ENCODE results near the gene SLC4A3.

The SLC4A3 gene

GRCh38 chr2:219614076-219614860, 13.2 kb upstream of the SLC4A3 start:
- DNase-seq, result no peak

GRCh38 chr2:219615036-219615435, 12.4 kb upstream of the SLC4A3 start:
- DNase-seq, result no peak

- DNase-seq, result no peak
These were observed 11.5 kb upstream of the SLC4A3 start for GRCh38 chr2:219615894-219616293.

- DNase-seq, result no peak
These were observed 10.9 kb upstream of the SLC4A3 start for GRCh38 chr2:219616550-219616949.

- DNase-seq, result no peak
These were observed 8.7 kb upstream of the SLC4A3 start for GRCh38 chr2:219618733-219619122.

- DNase-seq, result no peak
These were observed 8.2 kb upstream of the SLC4A3 start for GRCh38 chr2:219619235-219619634.

GRCh38 chr2:219620546-219620945, 6.9 kb upstream of the SLC4A3 start:
- no peak for DNase-seq

- DNase-seq, result no peak
These were observed 5.5 kb upstream of the SLC4A3 start for GRCh38 chr2:219621935-219622334.

- no peak for DNase-seq
These were observed 5.0 kb upstream of the SLC4A3 start for GRCh38 chr2:219622472-219622871.

GRCh38 chr2:219624565-219624964, 2.9 kb upstream of the SLC4A3 start:
- no peak for DNase-seq

GRCh38 chr2:219625179-219625578, 2.3 kb upstream of the SLC4A3 start:
- DNase-seq, result no peak

- DNase-seq, result no peak
These were observed 890 bp upstream of the SLC4A3 start for GRCh38 chr2:219626540-219626939.

- DNase-seq, result no peak
These were observed 980 bp downstream of the SLC4A3 start for GRCh38 chr2:219628235-219628985.

- no peak for DNase-seq
These were observed 1.8 kb downstream of the SLC4A3 start for GRCh38 chr2:219628986-219629901.

- no peak for DNase-seq
These were observed 2.7 kb downstream of the SLC4A3 start for GRCh38 chr2:219629976-219630695.

GRCh38 chr2:219630770-219631405, 3.5 kb downstream of the SLC4A3 start:
- DNase-seq, result no peak

- DNase-seq, result no peak
These were observed 4.0 kb downstream of the SLC4A3 start for GRCh38 chr2:219631406-219631891.

GRCh38 chr2:219631904-219632759, 4.7 kb downstream of the SLC4A3 start:
- DNase-seq, result no peak

GRCh38 chr2:219632760-219633105, 5.3 kb downstream of the SLC4A3 start:
- DNase-seq, result no peak

GRCh38 chr2:219633276-219634065, 6.0 kb downstream of the SLC4A3 start:
- no peak for DNase-seq

Data from amniotic stem cell (primary cell).